Renal pelvis (tissue), 12 donors: ENCODE results near the gene ST8SIA5. TPM values are rescaled to one million over a fixed set of nuclear protein-coding genes. Genes with fewer than 3 reads are reported as not detected.
"Not testable (repeated sequence)": the region's sequence is repeated elsewhere in the genome, so short reads cannot be mapped to it uniquely, and the experiment has no call there.

Experiments used
- DNase-seq: peaks from one replicate; pipeline ENCODE4 v3.0.0-alpha.2; 2013
- long read RNA-seq, 16 experiments: transcript quantifications; one replicate each; lab custom pipeline, GENCODE V29; 2026
- polyA plus RNA-seq, 3 donors: library from polyadenylated mRNA; unstranded; fragments of 120-200 nt; gene quantifications; one replicate each; pipeline ENCODE4 v1.2.1, GENCODE V29; 2013; ENCODE audit not compliant: insufficient read length in 3 of 3

ST8SIA5 gene
- polyA plus RNA-seq = 1 to 10 TPM in 1 of 3 donors, under 1 TPM in 2; 0.78 to 1.1 (median 0.86) TPM
- long read RNA-seq, donor 1 = 0 reads
- long read RNA-seq, donor 2 = 0 reads
- long read RNA-seq, donor 3 = 0 reads
- long read RNA-seq, donor 4 = 0 reads
- long read RNA-seq, donor 5 = 0 reads
- long read RNA-seq, donor 6 = 0 reads
- long read RNA-seq, donor 7 = 0 reads
- long read RNA-seq, donor 8 = 0 reads
- long read RNA-seq, donor 9 = 0 reads
- long read RNA-seq, donor 10 = 0 reads
- long read RNA-seq, donor 11 = 0 reads
- long read RNA-seq, donor 12 = 0 reads
- long read RNA-seq, donor 13 = 0 reads
- long read RNA-seq, donor 14 = 0 reads
- long read RNA-seq, donor 15 = 0 reads
- long read RNA-seq, donor 16 = 0 reads

DNA sequence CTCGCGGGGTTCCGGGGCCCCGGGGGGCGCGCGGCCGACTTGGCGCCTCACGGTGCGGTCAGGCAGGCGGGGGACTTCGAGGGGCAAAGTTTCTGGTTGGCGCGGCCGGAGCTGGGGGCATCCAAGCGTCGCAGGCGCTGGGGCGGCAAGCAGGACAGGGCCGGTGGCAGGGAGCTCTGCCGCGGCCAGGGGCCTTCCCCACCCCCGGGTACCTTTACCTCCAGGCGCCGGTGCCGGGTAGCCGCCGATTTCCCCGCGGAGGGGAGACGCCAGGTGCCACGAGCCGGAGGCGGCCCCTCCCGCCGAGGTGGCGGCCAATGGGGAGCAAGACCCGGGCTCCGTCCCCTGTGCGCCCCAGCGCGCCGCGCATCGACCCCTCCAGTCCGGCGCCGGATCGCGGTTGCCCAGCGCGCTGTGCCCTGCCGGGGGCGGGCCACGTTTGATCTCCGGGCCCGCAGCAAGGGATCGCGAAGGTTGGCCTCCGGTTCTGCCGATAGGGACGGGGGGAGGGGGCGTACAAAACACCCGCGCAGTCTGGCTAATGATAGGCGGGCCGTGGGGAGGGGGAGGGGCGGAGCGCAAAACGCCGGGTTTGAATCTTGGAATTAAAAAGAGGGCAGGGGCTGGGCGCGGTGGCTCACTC, at the start of gene ST8SIA5:
Gene ST8SIA5 (minus strand): TSS at position 495 of the 643 bp plus-strand sequence. CDS start 545 bp downstream, outside the sequence.
- no peak for DNase-seq

DNA sequence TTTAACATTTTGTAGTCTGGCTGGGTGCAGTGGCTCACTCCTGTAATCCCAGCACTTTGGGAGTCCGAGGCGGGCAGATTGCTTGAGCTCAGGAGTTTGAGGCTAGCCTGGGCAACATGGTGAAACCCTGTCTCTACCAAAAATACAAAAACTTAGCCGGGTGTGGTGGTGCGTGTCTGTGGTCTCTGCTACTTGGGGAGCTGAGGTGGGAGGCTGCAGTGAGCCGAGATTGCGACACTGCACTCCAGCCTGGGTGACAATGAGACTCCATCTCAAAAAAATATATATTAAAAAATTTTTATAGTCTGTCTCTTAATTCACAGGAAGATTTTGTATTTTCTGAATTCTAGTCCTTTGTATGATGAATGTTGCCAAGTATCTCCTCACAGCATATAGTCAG, 39.1 kb upstream of the ST8SIA5 start:
- DNase-seq = not testable (repeated sequence)

DNA sequence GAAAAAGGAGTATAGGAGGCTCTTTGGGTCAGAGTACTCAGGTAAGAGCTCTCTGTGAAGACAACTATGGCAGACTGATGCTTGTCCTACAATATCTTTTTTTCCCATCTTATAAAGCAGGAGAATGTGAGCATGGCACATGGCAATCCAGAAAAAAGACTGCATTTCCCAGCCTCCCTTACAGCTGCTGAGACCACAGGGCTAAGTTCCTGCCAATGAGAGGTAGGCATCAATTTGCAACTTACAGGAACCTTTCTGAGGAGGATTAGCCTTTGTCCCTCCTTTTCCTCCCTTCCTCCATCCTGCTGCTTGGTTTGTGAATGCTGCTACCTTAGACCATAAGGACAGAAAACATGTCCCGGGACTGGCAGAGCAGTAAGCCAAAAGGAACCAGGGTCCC, 37.8 kb upstream of the ST8SIA5 start:
- DNase-seq = no peak

DNA sequence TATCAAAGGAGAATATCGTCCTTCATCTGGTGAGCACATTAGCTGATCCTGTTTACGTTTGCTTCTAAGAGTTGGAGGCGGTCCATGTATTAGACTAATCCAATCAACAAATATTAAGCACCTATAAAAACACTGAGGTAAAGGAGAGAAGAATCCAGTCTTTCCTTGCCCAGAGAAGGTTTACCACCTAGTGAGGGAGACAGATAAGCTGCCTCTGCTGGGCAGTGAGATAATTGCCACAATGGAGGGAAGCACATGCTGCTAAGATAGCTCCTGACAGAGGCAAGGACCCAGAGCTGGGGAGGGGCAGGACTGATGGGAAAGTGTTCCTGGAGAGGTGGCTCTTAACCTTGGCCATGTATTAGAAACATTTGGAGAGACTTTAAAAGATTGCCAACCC, 36.7 kb upstream of the ST8SIA5 start:
- DNase-seq = no peak

DNA sequence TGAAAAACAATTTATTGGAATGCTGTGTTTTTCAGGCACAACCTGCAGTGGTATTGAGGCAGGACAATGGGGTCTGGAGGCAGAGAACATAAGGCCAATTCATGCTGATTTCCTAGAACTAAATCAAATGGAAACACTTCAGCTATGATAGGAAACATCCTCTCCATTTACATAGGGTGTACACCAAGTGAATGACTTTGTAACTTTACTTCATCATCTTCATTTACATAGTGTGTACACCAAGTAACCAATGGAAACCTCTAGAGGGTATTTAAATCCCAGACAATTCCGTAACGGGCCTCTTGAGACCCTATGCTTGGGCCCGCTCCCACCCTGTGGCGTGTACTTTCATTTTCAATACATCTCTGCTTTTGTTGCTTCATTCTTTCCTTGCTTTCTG, 32.2 kb upstream of the ST8SIA5 start:
- no peak for DNase-seq

DNA sequence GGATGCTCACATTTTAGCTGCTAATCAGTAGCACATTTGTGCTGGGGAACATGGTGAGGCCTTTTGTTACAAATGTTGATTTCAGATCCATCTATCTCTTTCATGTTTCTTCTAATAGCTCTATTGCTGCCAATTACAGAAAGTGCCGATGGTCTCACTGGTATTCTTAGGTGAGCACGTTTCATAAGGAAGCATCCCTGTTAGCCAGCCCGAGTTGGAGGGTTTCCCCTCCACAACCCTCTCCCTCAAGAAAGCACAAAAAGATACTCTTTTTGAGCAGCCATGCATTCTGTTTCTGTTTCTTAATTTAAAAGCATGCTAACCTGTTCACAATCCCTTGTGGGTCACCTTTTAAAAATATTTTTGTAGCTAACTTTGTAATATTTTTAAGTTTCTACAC, 30.8 kb upstream of the ST8SIA5 start:
- no peak for DNase-seq

- DNase-seq = no peak
Measured at GRCh38 chr18:46772357-46772756, 15.5 kb upstream of the ST8SIA5 start.

DNA sequence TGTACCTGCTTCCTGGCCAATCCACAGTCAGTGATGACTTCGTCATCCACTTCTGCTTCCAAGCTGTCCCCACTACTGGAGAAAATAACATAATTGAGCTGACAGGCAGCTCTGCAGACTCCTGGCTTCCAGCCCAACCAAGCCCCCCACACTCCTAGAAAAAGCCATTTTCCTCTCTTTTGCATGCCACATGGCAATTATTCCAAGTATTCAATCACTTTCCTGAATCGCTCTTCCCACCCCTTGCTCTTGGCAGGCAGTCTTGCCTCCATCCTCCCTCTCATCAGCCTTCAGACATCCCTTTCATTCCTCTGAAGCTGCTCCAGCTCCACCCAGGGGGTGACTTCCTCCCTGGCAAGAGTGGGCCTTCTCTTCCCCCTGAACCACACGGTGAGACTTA, 14.3 kb upstream of the ST8SIA5 start:
- DNase-seq = no peak

GRCh38 chr18:46770708-46771107, 13.9 kb upstream of the ST8SIA5 start:
- DNase-seq = no peak

DNA sequence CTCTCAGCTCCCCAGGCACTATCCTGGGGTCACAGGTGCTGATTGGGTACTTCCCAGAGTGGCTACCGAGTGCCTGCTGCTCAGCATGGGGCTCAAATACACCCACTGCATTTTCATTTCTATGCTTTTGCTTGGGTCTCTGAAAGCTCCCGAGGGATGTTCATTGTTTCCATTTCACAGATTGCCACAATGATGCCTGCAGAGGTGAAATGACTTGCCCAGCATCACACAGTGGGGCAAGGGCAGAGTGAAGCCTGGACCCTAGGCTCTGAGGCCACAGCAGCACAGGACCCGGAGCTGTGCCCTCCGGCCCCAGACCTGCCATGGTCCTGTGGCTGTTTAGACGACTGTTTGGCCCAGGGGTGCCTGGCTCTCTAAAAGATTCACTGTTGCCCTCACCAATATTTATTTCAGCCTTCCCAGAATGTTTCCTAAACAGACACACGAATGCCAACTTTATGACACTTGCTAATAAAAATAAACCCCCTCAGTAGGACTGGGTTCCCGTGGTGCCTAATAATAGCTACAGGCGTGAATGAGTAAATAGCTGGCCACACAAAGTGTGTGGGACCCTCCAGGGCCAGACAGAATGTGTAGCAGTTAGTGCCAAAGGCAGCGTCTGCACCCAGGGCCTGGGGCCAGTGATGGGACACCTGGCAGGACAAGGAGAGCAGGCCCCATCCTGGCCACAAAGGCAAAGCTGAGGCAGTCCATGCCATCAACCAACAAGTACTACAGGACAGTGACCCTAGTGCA, 11.5 kb upstream of the ST8SIA5 start:
- no peak for DNase-seq

- DNase-seq = no peak
Measured at GRCh38 chr18:46767217-46767616, 10.4 kb upstream of the ST8SIA5 start.

GRCh38 chr18:46764586-46764985, 7.7 kb upstream of the ST8SIA5 start:
- no peak for DNase-seq

- no peak for DNase-seq
Measured at GRCh38 chr18:46761059-46761769, 4.4 kb upstream of the ST8SIA5 start.

- DNase-seq = no peak
Measured at GRCh38 chr18:46759890-46760289, 3.0 kb upstream of the ST8SIA5 start.

DNA sequence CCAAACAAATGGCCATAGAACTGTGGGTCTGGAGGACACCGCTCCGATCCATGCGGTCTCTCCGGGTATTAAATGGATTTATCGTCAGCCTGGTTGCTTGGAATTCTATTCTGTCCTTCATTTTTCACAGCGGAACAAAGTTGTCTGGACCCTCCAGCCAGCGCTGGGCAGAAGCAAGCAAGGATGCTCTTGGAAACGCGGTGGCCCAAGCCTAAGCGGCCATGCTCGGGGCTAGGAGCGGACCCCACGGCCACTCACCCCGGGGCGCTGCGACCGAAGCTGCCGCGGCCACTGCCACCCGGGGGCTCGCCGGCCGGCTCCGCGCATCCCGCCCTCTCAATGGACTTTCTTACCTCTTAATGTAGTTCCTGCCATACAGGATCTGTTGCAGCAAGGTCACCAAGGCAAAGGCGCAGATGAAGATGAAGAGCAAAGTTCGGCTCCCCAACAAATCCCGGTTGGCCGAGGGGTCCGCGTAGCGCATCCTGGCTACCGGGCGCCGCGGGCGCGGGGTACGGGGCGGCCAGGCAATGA, 761 bp downstream of the ST8SIA5 start:
- no peak for DNase-seq

GRCh38 chr18:46755315-46756024, 1.4 kb downstream of the ST8SIA5 start:
- no peak for DNase-seq

DNA sequence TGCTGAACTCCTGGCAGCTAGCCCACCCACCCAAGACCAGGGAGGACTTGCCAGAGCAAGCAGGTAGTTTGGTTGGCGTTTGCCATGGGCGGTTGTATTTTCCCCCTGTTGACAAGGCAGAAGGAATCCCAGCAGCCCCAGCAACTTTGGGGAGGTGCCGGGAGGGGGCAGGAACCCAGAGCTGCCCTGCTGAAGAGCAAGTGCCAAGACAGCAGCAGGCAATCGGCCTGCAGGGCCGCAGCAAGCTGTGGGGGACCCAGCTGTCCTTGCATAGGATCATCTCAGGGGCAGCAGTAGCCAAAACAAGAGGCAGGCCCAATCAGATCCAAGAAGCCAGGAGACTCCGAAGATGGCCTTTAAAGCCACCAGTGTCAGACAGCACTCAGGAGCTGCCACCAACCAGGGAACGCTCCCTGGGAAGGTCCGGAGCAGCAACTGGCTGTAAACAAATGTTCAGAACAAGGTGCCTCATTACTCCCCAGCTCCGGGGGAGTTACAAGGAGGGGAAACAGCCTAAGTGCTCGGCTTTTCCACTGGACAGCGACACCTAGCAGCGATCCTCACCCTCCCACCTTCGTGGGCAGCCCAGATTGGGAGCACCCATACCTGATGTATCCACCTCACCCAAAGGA, 2.1 kb downstream of the ST8SIA5 start:
- no peak for DNase-seq

DNA sequence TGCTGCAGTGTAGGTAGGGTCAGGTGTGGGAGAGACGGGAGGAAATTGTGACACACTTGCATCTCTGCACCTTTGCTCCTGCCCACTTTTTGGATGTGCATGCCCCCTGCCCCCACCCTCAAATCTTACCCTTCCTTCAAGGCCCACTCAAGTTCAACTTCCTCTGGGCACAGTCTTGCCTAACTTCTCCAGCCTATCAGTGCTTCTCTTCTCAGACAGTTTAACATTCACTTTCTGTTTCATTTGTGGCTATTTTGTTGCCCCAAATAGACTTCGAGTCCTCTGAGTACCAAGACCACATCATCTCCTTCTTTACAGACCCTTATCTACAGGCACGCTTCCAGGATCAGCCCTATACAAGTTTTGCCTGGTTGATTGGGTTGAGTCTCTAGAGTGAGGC, 2.7 kb downstream of the ST8SIA5 start:
- no peak for DNase-seq

DNA sequence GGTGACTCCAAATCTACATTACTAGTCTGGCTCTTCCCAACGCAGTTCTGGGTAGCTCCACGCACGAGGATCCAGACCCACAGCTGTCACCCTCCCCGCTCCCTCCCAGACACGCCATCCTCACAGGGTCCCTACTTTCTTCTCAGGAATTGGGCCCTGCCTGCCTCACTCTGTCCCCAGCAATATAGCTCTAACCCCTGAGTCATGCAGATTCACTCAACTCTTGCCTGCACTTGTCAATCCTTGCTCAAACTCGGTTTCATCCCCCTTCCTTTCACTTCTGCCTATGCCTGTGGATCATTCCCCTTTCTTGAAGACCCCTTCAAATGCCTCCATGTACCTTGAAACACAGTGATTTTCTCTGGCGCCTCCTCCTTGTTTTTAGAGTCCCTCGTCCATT, 5.0 kb downstream of the ST8SIA5 start:
- no peak for DNase-seq

DNA sequence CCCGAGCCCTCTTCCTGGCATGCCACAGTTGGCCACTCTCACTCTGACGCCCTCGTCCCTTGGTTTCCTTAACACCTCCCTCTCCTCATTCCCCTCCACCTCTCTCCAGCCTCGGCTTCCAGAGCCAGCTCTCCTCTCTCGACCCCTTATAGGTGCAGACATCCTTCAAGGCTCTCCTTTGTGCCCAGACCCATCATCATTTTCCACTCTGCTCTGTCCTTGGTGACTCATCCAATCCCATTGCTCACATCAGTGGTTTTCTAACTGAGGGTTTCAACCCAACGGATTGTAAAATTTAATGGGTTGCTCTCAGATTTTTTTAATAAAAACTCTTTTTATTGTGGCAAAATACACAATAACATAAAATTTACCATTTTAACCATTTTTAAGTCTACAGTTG, 6.2 kb downstream of the ST8SIA5 start:
- no peak for DNase-seq

DNA sequence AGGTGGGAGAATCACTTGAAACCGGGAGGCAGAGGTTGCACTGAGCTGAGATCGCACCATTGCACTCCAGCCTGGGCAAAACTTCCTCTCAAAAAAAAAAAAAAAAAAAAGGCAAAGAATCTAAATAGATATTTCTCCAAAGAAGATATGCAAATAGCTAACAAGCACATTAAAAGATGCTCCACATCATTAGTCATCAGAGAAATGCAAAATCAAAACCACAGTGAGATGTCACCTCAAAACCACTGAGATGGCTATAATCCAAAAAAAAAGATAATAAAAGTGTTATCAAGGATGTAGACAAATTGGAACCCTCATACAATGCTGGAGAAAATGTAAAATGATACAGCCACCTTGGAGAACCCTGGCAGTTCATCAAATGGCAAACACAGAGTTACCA, 8.4 kb downstream of the ST8SIA5 start:
- DNase-seq = no peak
